Neural progenitor cell (in vitro differentiated cells): ENCODE data around the gene CDCP2. TPM values are rescaled to one million over a fixed set of nuclear protein-coding genes. Genes with fewer than 3 reads are reported as not detected.
"Not testable (repeated sequence)": the region's sequence is repeated elsewhere in the genome, so short reads cannot be mapped to it uniquely, and the experiment has no call there.

ENCODE experiments used
- DNase-seq: peaks from one replicate; pipeline ENCODE4 v3.0.0-alpha.2; 2016; ENCODE audit warnings: low spot score
- H2AFZ ChIP-seq: fragments of 200-600 bp; sonication (generic); replicated peaks from 2 replicates; pipeline ENCODE4 v1.6.1; 2016; ENCODE audit warnings: antibody characterized with exemption
- H3F3A ChIP-seq: fragments of 200-600 bp; sonication (generic); 2 replicates; pipeline ENCODE4 v1.6.1; 2016; ENCODE audit warnings: antibody characterized with exemption, low read depth
- H3K27ac ChIP-seq: fragments of 200-600 bp; sonication (generic); 2 replicates; pipeline ENCODE4 v1.5.1; 2016; ENCODE audit warnings: mild to moderate bottlenecking
- H3K27me3 ChIP-seq: fragments of 200-600 bp; sonication (generic); 2 replicates; pipeline ENCODE4 v1.6.1; 2016; ENCODE audit warnings: mild to moderate bottlenecking, moderate library complexity
- H3K36me3 ChIP-seq: fragments of 200-600 bp; sonication (generic); 2 replicates; pipeline ENCODE4 v1.5.1; 2016
- H3K4me1 ChIP-seq: fragments of 200-600 bp; sonication (generic); 2 replicates; pipeline ENCODE4 v1.6.1; 2016; ENCODE audit warnings: mixed run types
- H3K4me2 ChIP-seq: fragments of 200-600 bp; sonication (generic); 2 replicates; pipeline ENCODE4 v1.6.1; 2016
- H3K4me3 ChIP-seq: fragments of 200-600 bp; sonication (generic); 2 replicates; pipeline ENCODE4 v1.5.1; 2016
- H3K79me2 ChIP-seq: fragments of 200-600 bp; sonication (generic); 2 replicates; pipeline ENCODE4 v1.6.1; 2016; ENCODE audit warnings: low read depth
- H3K9ac ChIP-seq: fragments of 200-600 bp; sonication (generic); 2 replicates; pipeline ENCODE4 v1.6.1; 2016
- H3K9me3 ChIP-seq: fragments of 200-600 bp; sonication (generic); 2 replicates; pipeline ENCODE4 v1.5.1; 2016; ENCODE audit warnings: low read depth
- H4K20me1 ChIP-seq: fragments of 200-600 bp; sonication (generic); 2 replicates; pipeline ENCODE4 v1.6.1; 2016; ENCODE audit warnings: low read depth
- H3K27ac Mint-ChIP-seq: 3 replicates; pipeline ENCODE4 v1.8.0; 2021; ENCODE audit warnings: mixed read lengths
- H3K27me3 Mint-ChIP-seq: 2 replicates; pipeline ENCODE4 v1.8.0; 2022; ENCODE audit warnings: low read depth, mild to moderate bottlenecking, inconsistent platforms, moderate library complexity, mixed read lengths; ENCODE audit not compliant: insufficient read depth
- H3K36me3 Mint-ChIP-seq: 3 replicates; pipeline ENCODE4 v1.8.0; 2021; ENCODE audit warnings: mixed read lengths
- H3K4me1 Mint-ChIP-seq: 3 replicates; pipeline ENCODE4 v1.8.0; 2021; ENCODE audit warnings: mixed read lengths
- H3K4me3 Mint-ChIP-seq: 3 replicates; pipeline ENCODE4 v1.8.0; 2021; ENCODE audit warnings: mild to moderate bottlenecking, moderate library complexity, mixed read lengths
- H3K9me3 Mint-ChIP-seq: 3 replicates; pipeline ENCODE4 v1.8.0; 2020; ENCODE audit warnings: mixed read lengths
- EZH2 ChIP-seq: fragments of 200-600 bp; sonication (generic); IDR thresholded peaks from 2 replicates; pipeline ENCODE4 v1.6.1; 2017; ENCODE audit warnings: antibody characterized with exemption, mild to moderate bottlenecking, moderate library complexity
- EZH2phosphoT487 ChIP-seq: fragments of 200-600 bp; sonication (generic); IDR thresholded peaks from 2 replicates; pipeline ENCODE4 v1.6.1; 2017; ENCODE audit warnings: antibody characterized with exemption
- total RNA-seq: library from RNA; depleted of rRNA; stranded (reverse); fragments of >200 nt; gene quantifications from 2 replicates; pipeline ENCODE4 v1.2.3, GENCODE V29; 2015; ENCODE audit warnings: low replicate concordance
- TF ChIP-seq, protein P1 (sequence below): fragments of 200-600 bp; sonication (generic); IDR thresholded peaks from 2 replicates; pipeline ENCODE4 v1.5.1; 2017; ENCODE audit warnings: antibody characterized with exemption, mild to moderate bottlenecking

The CDCP2 gene
- total RNA-seq, 1 donor from 2014 or later = not detected

DNA sequence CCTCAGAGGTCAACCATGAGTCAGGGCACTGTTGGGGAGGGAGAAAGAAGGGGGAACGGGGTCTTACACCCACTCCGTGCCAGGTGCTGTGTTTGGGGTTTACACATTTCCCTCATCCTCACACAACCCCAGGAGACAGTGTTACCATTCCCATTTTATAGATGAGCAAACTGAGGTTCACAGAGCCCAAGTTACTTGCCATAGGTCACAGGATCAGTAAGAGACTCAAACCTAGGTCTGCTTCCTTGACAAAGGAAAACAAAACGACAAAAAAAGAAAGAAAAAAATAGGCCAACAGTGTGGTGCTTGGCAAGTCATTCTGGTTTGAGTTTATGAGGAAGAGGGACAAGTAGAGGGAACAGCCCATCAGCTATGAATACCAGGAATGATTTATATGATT lies 16.3 kb upstream of the CDCP2 start:
- Histone ChIP-seq H3K4me2 (no peak overlapping the region), H3K79me2 (no peaks in the 10 kb centered on the region), H3K36me3 (no peaks in the 10 kb centered on the region), H3K27me3 (no peaks in the 10 kb centered on the region), H3K9ac (no peak overlapping the region), H3K27ac (no peak overlapping the region), H2AFZ (no peak overlapping the region), H4K20me1 (no peaks in the 10 kb centered on the region), H3K9me3 (no peaks in the 10 kb centered on the region), H3F3A (no peaks in the 10 kb centered on the region), H3K4me1 (peaks cover 3% of the 10 kb centered on the region), H3K4me3 (no peak overlapping the region)
- Mint-ChIP-seq H3K4me3 (no peak overlapping the region), H3K9me3 (no peaks in the 10 kb centered on the region), H3K4me1 (peaks cover 26% of the 10 kb centered on the region), H3K27ac (no peak overlapping the region), H3K27me3 (peaks cover 4% of the 10 kb centered on the region), H3K36me3 (no peaks in the 10 kb centered on the region)
- TF ChIP-seq, protein P1, sequence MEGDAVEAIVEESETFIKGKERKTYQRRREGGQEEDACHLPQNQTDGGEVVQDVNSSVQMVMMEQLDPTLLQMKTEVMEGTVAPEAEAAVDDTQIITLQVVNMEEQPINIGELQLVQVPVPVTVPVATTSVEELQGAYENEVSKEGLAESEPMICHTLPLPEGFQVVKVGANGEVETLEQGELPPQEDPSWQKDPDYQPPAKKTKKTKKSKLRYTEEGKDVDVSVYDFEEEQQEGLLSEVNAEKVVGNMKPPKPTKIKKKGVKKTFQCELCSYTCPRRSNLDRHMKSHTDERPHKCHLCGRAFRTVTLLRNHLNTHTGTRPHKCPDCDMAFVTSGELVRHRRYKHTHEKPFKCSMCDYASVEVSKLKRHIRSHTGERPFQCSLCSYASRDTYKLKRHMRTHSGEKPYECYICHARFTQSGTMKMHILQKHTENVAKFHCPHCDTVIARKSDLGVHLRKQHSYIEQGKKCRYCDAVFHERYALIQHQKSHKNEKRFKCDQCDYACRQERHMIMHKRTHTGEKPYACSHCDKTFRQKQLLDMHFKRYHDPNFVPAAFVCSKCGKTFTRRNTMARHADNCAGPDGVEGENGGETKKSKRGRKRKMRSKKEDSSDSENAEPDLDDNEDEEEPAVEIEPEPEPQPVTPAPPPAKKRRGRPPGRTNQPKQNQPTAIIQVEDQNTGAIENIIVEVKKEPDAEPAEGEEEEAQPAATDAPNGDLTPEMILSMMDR = no peak
- no peak for TF ChIP-seq EZH2
- TF ChIP-seq EZH2phosphoT487 = no peak
- no peak for DNase-seq

DNA sequence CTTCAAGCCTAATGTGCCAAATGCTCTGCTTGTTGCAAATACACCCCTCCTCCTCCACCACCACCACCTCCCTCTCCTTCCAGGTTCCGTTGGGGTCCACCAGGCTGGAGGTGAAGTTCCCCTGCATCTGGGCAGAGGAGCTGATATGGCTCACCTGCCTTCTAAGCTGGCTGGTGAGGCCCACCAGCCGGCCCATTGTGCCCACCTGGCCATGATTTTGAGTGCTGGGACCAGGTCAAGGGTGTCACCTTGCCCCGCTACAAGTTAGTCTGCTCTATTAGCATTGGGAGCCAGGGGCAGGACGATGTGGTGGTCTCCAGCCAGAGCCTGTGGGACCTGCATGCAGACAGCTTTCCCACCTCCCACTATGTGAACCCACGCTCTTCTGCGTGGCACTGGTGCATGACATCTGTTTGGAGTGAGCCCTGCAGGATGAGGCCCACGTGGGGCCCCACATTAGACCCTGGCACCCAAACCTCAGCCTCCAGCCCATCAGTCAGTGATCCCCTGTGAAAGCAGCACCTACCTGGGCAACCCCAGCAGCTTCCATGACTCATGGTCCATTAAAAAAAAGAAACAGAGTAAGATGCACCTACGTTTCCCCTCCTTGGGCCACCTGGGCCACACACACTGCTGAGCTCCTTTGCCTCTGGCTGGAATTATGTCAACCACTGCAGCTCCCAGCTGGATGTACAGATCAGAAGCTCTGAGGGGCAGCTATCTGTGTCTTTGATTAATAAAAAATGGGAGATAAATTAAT lies 15.6 kb upstream of the CDCP2 start:
- no peak overlapping the region for H3K4me3 ChIP-seq
- Mint-ChIP-seq H3K4me1 (peaks cover 20% of the 10 kb centered on the region), H3K36me3 (no peaks in the 10 kb centered on the region), H3K9me3 (no peaks in the 10 kb centered on the region), H3K4me3 (no peak overlapping the region), H3K27ac (no peak overlapping the region), H3K27me3 (peaks cover 7% of the 10 kb centered on the region)
- TF ChIP-seq EZH2 (no peak), EZH2phosphoT487 (no peak)
- TF ChIP-seq, protein P1 = no peak
- H4K20me1 ChIP-seq = no peaks in the 10 kb centered on the region
- H3K27me3 ChIP-seq = no peaks in the 10 kb centered on the region
- no peaks in the 10 kb centered on the region for H3K36me3 ChIP-seq
- H3K9me3 ChIP-seq = no peaks in the 10 kb centered on the region
- H2AFZ ChIP-seq = no peak overlapping the region
- no peak for DNase-seq
- H3K79me2 ChIP-seq = no peaks in the 10 kb centered on the region
- H3F3A ChIP-seq = no peaks in the 10 kb centered on the region
- no peak overlapping the region for H3K4me2 ChIP-seq
- H3K4me1 ChIP-seq = no peaks in the 10 kb centered on the region
- no peak overlapping the region for H3K27ac ChIP-seq
- no peak overlapping the region for H3K9ac ChIP-seq

DNA sequence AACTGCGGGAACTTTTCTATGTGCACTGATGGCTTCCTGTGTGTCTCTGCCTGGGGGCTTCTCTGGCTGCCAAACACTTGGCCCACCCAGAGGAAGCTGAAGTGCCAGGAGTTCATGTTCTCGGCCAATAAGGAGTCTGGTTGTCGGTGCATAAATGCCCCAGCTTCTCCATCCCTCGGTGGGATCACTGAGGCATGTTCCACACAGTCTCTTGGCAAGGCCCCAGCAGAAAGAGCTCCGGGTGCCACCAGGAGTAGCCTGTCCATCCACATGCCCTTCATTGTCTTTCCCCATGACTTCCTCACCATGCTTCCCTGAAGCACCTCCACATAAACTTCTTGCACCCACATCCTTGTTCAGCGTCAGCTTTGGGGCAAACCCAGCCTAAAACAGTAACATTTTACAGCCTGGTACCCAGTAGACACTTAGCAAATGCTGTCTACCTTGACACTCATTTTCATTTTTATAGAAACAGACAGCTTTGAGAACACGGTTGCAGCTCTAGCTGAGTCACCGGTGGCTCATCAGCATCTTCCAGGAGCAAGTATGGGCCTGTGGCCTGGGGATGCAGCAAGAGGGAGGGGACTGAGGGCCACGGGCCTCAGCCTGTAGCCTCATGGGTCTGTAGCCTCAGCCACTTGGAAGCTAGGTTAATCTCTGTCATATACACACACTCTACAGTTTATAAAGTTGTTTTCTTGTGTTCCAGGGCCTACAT lies 14.8 kb upstream of the CDCP2 start:
- no peak overlapping the region for H3K4me3 Mint-ChIP-seq
- Histone ChIP-seq H4K20me1 (no peaks in the 10 kb centered on the region), H2AFZ (no peak overlapping the region), H3K27ac (no peak overlapping the region), H3K9me3 (no peaks in the 10 kb centered on the region), H3K9ac (no peak overlapping the region), H3K4me1 (no peaks in the 10 kb centered on the region), H3K79me2 (no peaks in the 10 kb centered on the region), H3K36me3 (no peaks in the 10 kb centered on the region), H3F3A (no peaks in the 10 kb centered on the region), H3K4me3 (no peak overlapping the region), H3K4me2 (no peak overlapping the region), H3K27me3 (no peaks in the 10 kb centered on the region)
- H3K4me1 Mint-ChIP-seq = peaks cover 12% of the 10 kb centered on the region
- DNase-seq = no peak
- H3K36me3 Mint-ChIP-seq = no peaks in the 10 kb centered on the region
- TF ChIP-seq, protein P1 = no peak
- TF ChIP-seq EZH2 (no peak), EZH2phosphoT487 (no peak)
- peaks cover 7% of the 10 kb centered on the region for H3K27me3 Mint-ChIP-seq
- H3K9me3 Mint-ChIP-seq = no peaks in the 10 kb centered on the region
- H3K27ac Mint-ChIP-seq = peak overlapping the region; percentile 64

DNA sequence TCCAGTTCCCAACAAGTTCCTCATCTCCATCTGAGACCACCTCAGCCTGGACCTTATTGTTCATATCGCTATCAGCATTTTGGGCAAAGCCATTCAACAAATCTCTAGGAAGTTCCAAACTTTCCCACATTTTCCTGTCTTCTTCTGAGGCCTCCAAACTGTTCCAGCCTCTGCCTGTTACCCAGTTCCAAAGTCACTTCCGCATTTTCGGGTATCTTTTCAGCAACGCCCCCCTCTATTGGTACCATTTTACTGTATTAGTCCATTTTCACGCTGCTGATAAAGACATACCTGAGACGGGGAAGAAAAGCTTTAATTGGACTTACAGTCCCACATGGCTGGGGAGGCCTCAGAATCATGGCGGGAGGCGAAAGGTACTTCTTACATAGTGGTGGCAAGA lies 13.6 kb upstream of the CDCP2 start:
- not testable (repeated sequence) for H4K20me1 ChIP-seq, H3K79me2 ChIP-seq, H3K9me3 Mint-ChIP-seq, H3K4me3 Mint-ChIP-seq, H3K4me2 ChIP-seq, H3K4me3 ChIP-seq, H3K27ac ChIP-seq, H3K36me3 ChIP-seq, H3K9me3 ChIP-seq, H3F3A ChIP-seq, H3K27me3 Mint-ChIP-seq, H3K4me1 ChIP-seq, H3K36me3 Mint-ChIP-seq, H3K27me3 ChIP-seq, H3K4me1 Mint-ChIP-seq, H3K9ac ChIP-seq, H2AFZ ChIP-seq, DNase-seq, H3K27ac Mint-ChIP-seq
